Activated CD4-positive, alpha-beta memory T cell treated with anti-CD3 and anti-CD28 coated beads for 36 hours (primary cell): ENCODE results near the gene NRDC. TPM values are rescaled to one million over a fixed set of nuclear protein-coding genes. Genes with fewer than 3 reads are reported as not detected.

ENCODE experiments used
- CTCF ChIA-PET: fragments of 350-600 bp; sonication (Branson Sonifier 250); formaldehyde crosslinking; loops from one replicate; lab custom pipeline; 2021; ENCODE audit warnings: antibody characterized with exemption, inconsistent platforms; lab: Charles Lee
- POLR2A ChIA-PET: fragments of 350-600 bp; sonication (Branson Sonifier 250); formaldehyde crosslinking; loops from one replicate; lab custom pipeline; 2021; ENCODE audit warnings: antibody characterized with exemption; lab: Charles Lee
- DNase-seq: peaks from one replicate; pipeline ENCODE4 v3.0.0-alpha.2; 2020
- H3K27ac Mint-ChIP-seq: one replicate; pipeline ENCODE4 v1.8.0; 2021; ENCODE audit warnings: mixed read lengths
- H3K27me3 Mint-ChIP-seq: one replicate; pipeline ENCODE4 v1.8.0; 2021; ENCODE audit warnings: mixed read lengths
- H3K36me3 Mint-ChIP-seq: one replicate; pipeline ENCODE4 v1.8.0; 2021; ENCODE audit warnings: mixed read lengths
- H3K4me1 Mint-ChIP-seq: one replicate; pipeline ENCODE4 v1.8.0; 2021; ENCODE audit warnings: low read depth, mixed read lengths
- H3K4me3 Mint-ChIP-seq: one replicate; pipeline ENCODE4 v1.8.0; 2021; ENCODE audit warnings: mild to moderate bottlenecking, mixed read lengths
- H3K9me3 Mint-ChIP-seq: one replicate; pipeline ENCODE4 v1.8.0; 2021; ENCODE audit warnings: mixed read lengths
- intact Hi-C: fragments of 100-400 bp; cut with micrococcal nuclease; formaldehyde crosslinking; loops from one replicate; pipeline ENCODE4 v1.15.1; 2023
- microRNA-seq: library from miRNA; unstranded; fragments of <30 nt; microRNA quantifications from one replicate; pipeline ENCODE4 v1.2.0, GENCODE V29; 2022; ENCODE audit warnings: borderline number of aligned reads, borderline microRNAs expressed, borderline replicate concordance
- total RNA-seq, 2 experiments: library from RNA; stranded (reverse); gene quantifications; one replicate each; pipeline ENCODE4 v1.2.3, GENCODE V29; 2021

The NRDC gene
- total RNA-seq, 2 experiments from 2014 or later = 153 to 155 TPM

DNA sequence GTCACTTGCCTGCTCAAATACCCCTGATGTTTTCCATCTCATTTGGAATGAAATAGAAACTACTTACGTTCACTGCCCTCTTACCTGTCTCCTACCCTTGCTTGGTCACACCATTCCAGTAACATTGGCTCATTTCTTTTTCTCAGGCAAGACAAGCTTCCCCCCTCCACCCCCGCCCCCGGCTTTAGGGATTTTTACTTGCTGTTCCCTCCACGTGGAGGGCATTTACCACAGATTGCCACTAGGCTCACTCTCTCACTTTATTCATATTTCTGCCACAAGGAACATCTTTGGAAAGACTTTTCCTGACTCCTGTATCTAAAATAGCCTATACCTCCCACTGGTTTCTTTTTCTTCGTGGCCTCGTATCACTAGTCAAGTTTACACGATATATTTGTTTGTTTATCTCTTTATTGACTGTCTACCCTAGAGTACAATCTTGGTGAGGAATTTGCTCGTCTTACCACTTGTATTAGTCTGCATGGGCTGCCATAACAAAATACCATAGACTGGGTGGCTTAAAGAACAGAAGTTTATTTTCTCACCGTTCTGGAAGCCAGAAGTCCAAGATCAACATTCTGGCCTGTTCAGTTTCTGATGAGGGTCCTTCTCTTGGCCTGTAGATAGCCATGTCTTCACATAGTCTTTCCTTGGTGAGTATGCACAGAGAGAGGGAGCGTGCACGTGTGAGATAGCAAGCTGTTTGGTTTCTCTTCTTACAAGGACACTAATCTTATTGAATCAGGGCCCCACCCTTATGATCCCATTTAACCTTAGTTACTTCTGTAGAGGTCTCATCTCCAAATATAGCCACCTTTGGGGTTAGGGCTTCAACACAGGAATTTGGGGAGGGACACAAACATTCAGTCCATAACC, 126.2 kb downstream of the NRDC start:
- POLR2A ChIA-PET = interaction anchor here (0.6 kb wide), 1 partner anchor 23 kb away, joined by 3 read pairs; no protein-coding TSS in a partner anchor
- intact Hi-C loops = no loop called here
- H3K4me3 Mint-ChIP-seq = no peak overlapping the region
- H3K36me3 Mint-ChIP-seq = peaks cover 19% of the 10 kb centered on the region
- no peaks in the 10 kb centered on the region for H3K27me3 Mint-ChIP-seq
- peaks cover 11% of the 10 kb centered on the region for H3K4me1 Mint-ChIP-seq
- no peaks in the 10 kb centered on the region for H3K9me3 Mint-ChIP-seq
- no peak for DNase-seq
- CTCF ChIA-PET = no interaction called here
- H3K27ac Mint-ChIP-seq = no peak overlapping the region

DNA sequence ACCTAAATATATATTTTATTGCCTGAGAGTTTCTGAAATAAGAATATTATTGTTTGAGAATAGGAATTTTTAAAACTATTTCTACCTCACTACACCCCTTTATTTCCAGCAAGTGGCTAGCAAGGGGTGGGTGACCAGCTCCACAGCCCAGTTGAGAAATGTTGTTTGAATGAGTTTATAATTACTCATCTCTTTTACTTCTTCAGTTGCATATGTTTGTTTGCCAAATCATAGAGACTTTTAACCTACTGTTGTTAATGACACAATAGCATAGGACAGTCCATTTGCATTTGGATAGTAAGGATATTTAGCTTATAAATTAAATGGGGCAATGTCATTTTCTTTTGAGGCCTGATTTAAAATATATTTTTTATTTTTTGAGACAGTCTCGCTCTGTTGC, 127.8 kb downstream of the NRDC start:
- no peak overlapping the region for H3K4me3 Mint-ChIP-seq
- H3K27ac Mint-ChIP-seq = no peak overlapping the region
- ChIA-PET CTCF (interaction anchor here (1.6 kb wide), 1 partner anchor 16 kb away, joined by 3 read pairs; no protein-coding TSS in a partner anchor), POLR2A (no interaction called here)
- intact Hi-C loops = no loop called here
- H3K4me1 Mint-ChIP-seq = peaks cover under 1% of the 10 kb centered on the region
- H3K36me3 Mint-ChIP-seq = peaks cover 21% of the 10 kb centered on the region
- no peaks in the 10 kb centered on the region for H3K27me3 Mint-ChIP-seq
- H3K9me3 Mint-ChIP-seq = no peaks in the 10 kb centered on the region
- no peak for DNase-seq

DNA sequence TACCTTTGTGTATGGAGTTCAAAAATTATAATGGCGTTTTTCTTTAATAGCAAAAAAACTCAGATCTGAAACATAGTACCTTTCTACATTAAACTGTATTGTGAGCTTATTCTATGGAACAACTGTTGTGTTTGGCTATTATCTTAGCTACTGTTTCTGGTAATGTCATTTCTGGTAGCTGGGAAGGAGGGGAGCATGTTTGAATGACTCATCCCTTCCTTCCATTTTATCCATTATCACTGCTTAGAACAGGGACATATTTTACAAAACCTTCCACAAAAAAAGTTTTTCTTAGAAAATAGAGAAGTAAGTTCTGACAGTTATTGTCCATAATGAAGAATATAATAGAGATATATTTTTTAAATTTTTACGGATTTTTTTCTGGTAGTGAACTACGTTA, 128.3 kb downstream of the NRDC start:
- intact Hi-C loops = no loop called here
- Mint-ChIP-seq H3K4me3 (no peak overlapping the region), H3K36me3 (peaks cover 21% of the 10 kb centered on the region), H3K27me3 (no peaks in the 10 kb centered on the region), H3K4me1 (no peaks in the 10 kb centered on the region), H3K27ac (no peak overlapping the region), H3K9me3 (no peaks in the 10 kb centered on the region)
- ChIA-PET CTCF (interaction anchor here (1.6 kb wide), 1 partner anchor 16 kb away, joined by 3 read pairs; no protein-coding TSS in a partner anchor), POLR2A (no interaction called here)
- no peak for DNase-seq

DNA sequence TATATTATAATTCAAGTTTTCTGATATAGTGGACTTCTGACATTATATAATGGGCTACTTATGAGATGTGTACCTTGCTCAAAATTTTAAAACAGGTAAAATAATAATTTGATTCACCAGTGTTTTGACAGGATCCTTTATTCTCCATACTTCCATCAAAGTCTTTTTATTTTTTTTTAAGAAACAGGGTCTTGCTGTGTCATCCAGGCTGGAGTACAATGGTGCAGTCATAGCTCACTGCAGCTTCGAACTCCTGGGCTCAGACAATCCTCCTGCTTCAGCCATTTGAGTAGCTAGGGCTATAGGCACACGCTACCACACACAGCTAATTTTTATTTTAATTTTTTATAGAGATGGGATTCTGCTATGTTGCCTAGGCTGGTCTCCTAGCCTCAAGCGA, 129.4 kb downstream of the NRDC start:
- Mint-ChIP-seq H3K4me1 (peaks cover 6% of the 10 kb centered on the region), H3K36me3 (peaks cover 21% of the 10 kb centered on the region)
- intact Hi-C loops = no loop called here

DNA sequence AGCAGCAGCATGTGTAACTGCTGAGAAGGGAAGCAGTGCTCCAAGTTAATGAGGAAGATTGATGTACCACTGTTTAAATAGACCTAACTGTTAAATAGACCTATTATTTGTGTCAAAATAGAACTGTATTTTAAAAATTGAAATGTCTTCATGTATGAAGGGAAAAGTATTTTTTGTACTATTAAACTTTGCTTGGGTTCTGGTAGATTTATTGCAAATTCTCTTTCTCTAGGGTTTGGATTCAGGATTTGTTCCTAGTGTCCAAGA, 133.3 kb downstream of the NRDC start:
- intact Hi-C loops = no loop called here
- Mint-ChIP-seq H3K27me3 (no peaks in the 10 kb centered on the region), H3K36me3 (peaks cover 10% of the 10 kb centered on the region), H3K4me1 (peaks cover 13% of the 10 kb centered on the region), H3K9me3 (no peaks in the 10 kb centered on the region), H3K4me3 (no peak overlapping the region), H3K27ac (no peak overlapping the region)
- DNase-seq = no peak
- ChIA-PET POLR2A (no interaction called here), CTCF (no interaction called here)

More for the DNA sequence above, 129.4 kb downstream of the NRDC start:
- no peak overlapping the region for H3K27ac Mint-ChIP-seq
- POLR2A ChIA-PET = no interaction called here
- CTCF ChIA-PET = no interaction called here
- DNase-seq = no peak
- H3K4me3 Mint-ChIP-seq = no peak overlapping the region
- H3K27me3 Mint-ChIP-seq = no peaks in the 10 kb centered on the region
- no peaks in the 10 kb centered on the region for H3K9me3 Mint-ChIP-seq

DNA sequence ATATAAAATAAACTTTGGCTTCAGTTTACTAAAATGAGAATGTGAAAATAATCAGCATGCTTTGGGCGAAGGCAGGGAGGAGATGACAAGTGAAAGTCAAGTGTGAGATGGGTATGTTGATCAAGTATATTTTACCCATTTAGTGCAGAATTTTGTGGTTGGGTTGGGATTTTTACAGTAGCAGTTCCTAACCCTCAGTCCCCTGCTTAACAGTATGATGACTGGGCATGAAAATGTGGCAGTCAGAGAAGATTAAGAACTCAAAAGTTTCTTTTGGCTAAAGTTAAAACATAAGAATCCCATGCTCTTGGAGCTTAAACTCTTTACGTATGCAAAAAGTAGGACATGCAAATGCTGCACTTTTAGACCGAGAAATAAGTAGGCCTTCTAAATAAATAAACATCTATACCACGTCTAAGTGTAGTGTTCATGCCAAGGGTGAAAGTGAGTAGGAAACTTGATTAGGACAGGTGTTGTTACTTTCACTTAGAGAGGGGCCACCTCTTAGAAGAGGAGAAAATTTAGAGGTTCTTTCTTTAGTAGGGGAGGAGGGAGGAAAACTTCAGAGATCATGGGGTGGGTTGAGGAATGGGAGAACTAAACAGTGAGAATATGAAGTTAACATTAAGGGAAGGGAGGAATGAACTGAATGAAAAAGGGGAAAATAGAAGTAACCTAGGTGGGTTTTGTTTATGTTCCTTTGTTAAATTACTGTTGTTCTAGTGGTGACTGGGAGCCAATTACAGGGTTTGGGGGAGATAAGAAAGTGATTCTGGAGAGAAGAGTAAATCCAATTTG, 133.8 kb downstream of the NRDC start:
- Mint-ChIP-seq H3K4me1 (peaks cover 19% of the 10 kb centered on the region), H3K27me3 (no peaks in the 10 kb centered on the region), H3K36me3 (peaks cover 10% of the 10 kb centered on the region), H3K27ac (no peak overlapping the region), H3K9me3 (no peaks in the 10 kb centered on the region), H3K4me3 (no peak overlapping the region)
- ChIA-PET POLR2A (no interaction called here), CTCF (no interaction called here)
- no peak for DNase-seq
- intact Hi-C loops = no loop called here

DNA sequence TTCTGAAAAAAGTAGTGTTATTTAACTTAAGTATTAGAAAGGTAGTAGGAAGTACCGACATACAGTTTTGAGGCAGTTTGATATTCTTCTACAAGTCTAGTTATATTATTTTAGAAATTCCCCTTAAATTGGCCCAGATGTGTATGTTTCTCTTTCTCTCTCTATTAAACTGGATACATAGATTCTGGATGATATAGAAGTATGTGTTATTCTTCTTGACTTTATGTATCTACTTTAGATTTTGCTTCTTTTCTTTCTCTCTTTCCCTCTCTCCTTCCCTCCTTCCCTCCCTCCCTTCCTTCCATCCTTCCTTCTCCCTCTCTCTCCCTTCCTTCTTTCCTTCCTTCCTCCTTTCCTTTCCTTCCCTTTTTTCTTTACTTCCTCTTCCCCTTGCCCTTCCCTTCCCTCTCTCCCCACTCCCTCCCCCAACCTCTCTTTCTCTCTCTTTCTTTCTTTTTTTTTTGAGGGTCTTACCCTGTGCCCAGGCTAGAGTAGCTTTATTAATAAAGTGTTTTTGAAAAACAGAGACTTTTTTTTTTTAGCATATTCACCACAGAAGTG, 137.3 kb downstream of the NRDC start:
- Mint-ChIP-seq H3K4me3 (no peak overlapping the region), H3K27me3 (no peaks in the 10 kb centered on the region), H3K9me3 (no peaks in the 10 kb centered on the region), H3K27ac (no peak overlapping the region), H3K36me3 (peaks cover 3% of the 10 kb centered on the region), H3K4me1 (peaks cover 34% of the 10 kb centered on the region)
- intact Hi-C loops = no loop called here
- ChIA-PET POLR2A (no interaction called here), CTCF (interaction anchor here (1.0 kb wide), 1 partner anchor 12 kb away, joined by 4 read pairs; no protein-coding TSS in a partner anchor)
- no peak for DNase-seq

DNA sequence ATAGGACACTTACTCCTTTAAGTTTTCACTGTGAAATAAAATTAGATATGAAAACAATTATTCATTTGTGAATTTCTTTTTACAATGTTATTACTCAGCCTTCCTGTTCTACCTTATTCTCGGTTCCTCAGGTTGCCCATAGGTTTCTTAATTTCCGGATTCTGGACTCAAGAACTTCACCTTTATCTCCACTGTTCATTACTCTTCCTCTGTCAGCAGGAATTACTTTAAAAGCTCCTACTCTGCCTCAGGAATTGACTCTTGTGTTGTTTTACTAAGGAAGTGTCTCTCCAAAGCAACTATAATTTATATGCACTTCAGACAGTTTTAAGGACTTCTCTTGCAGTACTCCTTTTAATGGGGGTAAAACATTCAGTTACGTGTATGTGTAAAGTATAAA, 137.9 kb downstream of the NRDC start:
- H3K4me1 Mint-ChIP-seq = peaks cover 38% of the 10 kb centered on the region
- intact Hi-C loops = no loop called here
- H3K9me3 Mint-ChIP-seq = no peaks in the 10 kb centered on the region
- DNase-seq = no peak
- H3K27me3 Mint-ChIP-seq = no peaks in the 10 kb centered on the region
- no peak overlapping the region for H3K4me3 Mint-ChIP-seq
- H3K36me3 Mint-ChIP-seq = peaks cover 3% of the 10 kb centered on the region
- no peak overlapping the region for H3K27ac Mint-ChIP-seq
- CTCF ChIA-PET = interaction anchor here (1.0 kb wide), 1 partner anchor 12 kb away, joined by 4 read pairs; no protein-coding TSS in a partner anchor
- POLR2A ChIA-PET = no interaction called here

Small RNA genes lying within 50 kb of the gene (microRNA-seq; reads per million reads assigned to microRNA genes)
- gene MIR761 = not detected

Other genes with a start within 250 kb of the NRDC start
- under 1 TPM; 0.17 to 0.21 TPM for gene RAB3B, start 112.0 kb upstream of the NRDC start, total RNA-seq
- 10 to 100 TPM; 11.2 to 12.6 TPM for gene KTI12, start 155.1 kb upstream of the NRDC start, total RNA-seq
- 10 to 100 TPM; 35.0 to 35.1 TPM for gene TXNDC12, start 176.5 kb upstream of the NRDC start, total RNA-seq
- 10 to 100 TPM; 32.5 to 35.2 TPM for gene BTF3L4, start 177.6 kb upstream of the NRDC start, total RNA-seq